DMS153 treated with DMSO at 0.1 percent for 48 hours (cell line): ENCODE results near the gene WNT5A.

Experiments used
- DNase-seq: peaks from one replicate; lab custom pipeline; 2025; ENCODE audit not compliant: unreplicated experiment; lab: John Stamatoyannopoulos, UW

WNT5A gene

DNA sequence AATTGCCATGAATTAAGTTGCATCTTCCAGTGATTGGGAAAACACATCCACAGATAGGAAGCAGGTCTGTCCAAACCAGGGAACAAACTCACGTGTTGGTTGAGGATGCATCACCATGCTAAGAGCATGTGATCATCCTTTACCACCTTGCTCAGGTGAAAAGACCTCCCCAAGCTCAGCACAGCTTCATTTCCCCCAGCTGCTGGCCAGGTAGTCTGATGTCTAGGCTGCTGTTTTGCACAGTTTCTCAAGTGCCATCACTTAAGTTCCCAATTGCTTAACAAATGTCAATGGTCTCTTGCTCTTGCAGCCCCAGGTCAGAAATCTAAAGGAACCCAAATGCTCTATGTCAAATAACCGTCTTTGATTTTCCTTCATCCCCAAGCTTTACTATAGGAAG, 34.2 kb downstream of the WNT5A start:
- no peak for DNase-seq

DNA sequence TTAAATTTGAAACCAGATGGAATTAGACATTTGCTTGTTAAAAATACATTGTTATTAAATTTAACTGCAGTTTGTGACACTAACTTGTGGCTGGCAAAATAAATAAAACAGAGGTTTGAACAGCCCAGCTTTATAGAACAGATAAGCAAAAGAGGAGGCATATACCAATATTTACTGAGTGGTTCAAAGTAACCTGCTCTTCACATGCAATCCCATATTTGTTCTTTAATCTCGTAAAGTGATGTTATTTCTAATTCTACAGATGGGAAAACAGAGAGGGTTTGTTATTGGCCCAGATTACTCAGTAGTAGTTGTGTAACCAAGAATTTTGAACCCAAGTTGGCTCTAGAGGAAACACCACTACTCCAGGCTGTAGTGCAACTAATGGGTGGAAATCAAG, 37.6 kb downstream of the WNT5A start:
- peak; percentile 0 for DNase-seq

DNA sequence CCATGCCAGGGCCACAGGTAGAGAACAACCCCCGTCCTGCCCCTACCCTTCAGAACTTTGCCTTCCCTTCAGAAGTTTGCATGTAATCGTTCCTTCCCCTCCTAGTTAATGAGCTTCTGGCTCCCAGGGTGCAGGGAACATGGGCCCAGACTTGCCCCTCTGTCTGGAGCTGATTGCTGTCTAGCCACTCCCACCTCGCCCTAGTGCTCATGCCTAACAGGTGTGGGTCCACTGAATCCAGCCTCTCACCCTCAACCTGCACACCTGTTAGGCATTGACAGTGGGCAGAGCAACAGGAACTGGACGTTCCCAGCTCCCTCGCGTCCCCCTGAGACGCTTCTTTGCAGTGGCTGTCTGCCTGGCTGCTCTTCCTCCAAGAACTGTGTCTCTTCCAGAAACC, 40.3 kb downstream of the WNT5A start:
- no peak for DNase-seq

DNA sequence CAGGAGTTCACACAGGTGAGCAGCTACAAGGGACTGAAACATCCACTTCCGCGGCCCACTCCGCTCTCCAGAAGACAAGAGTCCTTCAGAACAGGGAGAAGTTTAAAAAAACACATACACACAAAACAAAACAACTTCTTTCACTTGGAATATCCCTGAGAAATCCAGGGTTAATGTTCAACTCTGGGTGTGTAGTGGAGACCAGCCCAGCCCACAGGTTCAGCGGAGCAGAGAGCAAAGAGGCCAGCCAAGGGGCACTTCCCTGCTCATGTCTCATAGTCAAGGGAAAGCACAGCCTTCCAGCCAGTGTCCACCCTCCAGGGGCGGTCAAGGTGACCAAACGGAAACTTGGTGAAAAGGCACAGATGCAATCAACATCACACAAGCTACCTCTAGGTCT, 41.6 kb downstream of the WNT5A start:
- no peak for DNase-seq

- DNase-seq = no peak
Measured at GRCh38 chr3:55443346-55443745, 43.8 kb downstream of the WNT5A start.

DNA sequence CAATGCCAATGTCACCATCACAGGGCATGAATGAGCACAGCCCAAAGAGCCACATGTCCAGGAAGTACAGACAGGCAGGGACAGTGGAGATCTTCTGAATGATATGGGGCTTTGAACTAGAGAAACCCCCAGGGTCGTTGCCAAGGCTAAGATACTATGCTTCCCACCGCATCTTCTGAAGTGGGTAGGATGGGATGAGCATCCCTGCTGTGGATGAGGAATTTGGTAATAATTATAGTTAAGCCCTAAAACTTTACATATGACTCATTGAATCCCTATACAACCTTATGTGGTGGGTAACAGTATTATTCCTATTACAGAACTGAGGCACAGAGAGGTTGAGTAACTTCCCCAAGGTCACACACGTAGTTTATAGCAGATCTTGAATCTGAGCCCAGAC, 44.2 kb downstream of the WNT5A start:
- no peak for DNase-seq

- DNase-seq = no peak
Measured at GRCh38 chr3:55441499-55441898, 45.6 kb downstream of the WNT5A start.

- DNase-seq = no peak
Measured at GRCh38 chr3:55440104-55440708, 46.9 kb downstream of the WNT5A start.

DNA sequence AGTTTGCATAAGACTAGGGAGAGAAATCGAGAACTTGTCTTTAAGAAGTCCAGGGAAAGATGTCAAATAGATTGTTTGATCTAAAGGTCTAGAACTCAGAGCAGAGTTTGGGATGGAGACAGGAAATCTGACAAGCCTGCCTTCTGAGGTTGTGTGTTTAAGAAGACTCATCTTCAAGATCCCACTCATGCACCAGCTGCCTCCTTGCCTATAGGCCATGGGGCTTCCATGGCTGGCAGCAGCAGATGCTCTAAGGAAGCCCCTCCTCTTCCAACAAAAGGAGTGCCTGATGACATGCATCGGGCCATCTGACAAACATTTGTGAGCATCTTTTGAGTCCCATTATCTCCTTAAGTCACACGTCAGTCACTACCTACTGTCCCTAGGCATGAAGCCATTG, 47.4 kb downstream of the WNT5A start:
- no peak for DNase-seq

- DNase-seq = no peak
Measured at GRCh38 chr3:55436644-55437043, 50.5 kb downstream of the WNT5A start.

DNA sequence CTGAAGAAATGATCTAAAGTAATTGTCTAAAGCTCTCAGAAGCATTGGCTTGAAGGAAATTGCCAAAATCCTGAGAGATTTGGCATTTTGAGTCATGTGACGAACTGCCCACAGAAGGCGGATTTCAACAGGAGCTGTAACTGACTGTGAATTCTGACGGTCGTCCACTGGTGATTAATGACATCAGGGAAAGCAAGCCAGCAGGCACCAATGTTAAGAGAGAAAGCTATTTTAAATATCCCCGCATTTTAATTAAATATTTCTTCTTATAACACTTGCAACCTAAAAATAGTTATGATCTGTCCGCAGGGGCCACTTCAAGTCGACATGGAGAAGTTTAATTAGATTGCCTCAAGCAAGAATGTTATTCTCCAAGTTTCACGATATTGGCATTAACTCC, 51.6 kb downstream of the WNT5A start:
- no peak for DNase-seq

GRCh38 chr3:55434789-55435188, 52.3 kb downstream of the WNT5A start:
- no peak for DNase-seq

GRCh38 chr3:55431041-55431440, 56.1 kb downstream of the WNT5A start:
- no peak for DNase-seq

DNA sequence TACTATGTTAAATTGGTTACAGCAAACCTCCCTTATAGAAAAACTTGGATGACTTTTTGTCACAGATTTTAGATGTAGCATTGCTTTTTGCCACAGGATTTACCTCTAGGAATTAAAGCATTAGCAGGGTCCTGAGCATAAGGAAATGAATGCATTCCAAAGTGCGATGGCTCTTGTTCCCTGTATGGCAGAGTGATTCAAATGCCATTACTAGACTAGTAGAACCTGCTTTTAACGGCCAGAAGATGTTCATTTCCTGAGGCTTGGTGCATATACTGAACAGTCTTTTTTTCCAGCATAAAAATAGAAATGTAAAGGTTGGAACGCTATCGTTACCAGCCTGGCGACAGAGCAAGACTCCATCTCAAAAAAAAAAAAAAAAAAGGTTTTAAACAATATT, 59.4 kb downstream of the WNT5A start:
- no peak for DNase-seq

- no peak for DNase-seq
Measured at GRCh38 chr3:55426486-55426885, 60.6 kb downstream of the WNT5A start.

GRCh38 chr3:55423782-55424181, 63.3 kb downstream of the WNT5A start:
- no peak for DNase-seq

DNA sequence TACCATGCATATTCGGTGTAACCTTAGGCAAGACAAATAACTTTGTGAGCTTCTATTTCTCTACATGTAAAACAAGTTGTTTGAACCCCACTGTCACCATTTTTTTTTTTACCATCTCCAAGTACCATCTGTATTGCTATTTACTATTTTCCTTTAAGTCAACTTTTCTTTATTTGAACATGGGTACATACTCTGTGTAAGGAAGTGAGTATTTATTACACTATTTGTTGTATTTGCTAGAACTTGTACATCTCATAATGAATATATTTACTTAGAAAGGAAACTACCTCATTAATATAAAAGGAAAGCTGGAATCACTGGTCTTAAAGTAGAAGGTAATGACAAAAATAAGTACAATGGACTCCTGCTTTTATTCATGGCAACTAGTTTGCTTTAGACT, 69.9 kb downstream of the WNT5A start:
- no peak for DNase-seq

- no peak for DNase-seq
Measured at GRCh38 chr3:55416331-55416821, 70.7 kb downstream of the WNT5A start.
